SK-N-SH (cell line): ENCODE results near the gene ENPP7. TPM values are rescaled to one million over a fixed set of nuclear protein-coding genes. Genes with fewer than 3 reads are reported as not detected.

Experiments
- CTCF ChIA-PET: fragments of 300-600, 350-600 bp; formaldehyde crosslinking; extraction: SDS; loops from one replicate; lab custom pipeline; 2021; lab: Yijun Ruan, JAX
- POLR2A ChIA-PET: fragments of 350-600 bp; sonication (Branson Sonifier 250); formaldehyde crosslinking; extraction: SDS; loops from one replicate; lab custom pipeline; 2020; ENCODE audit warnings: antibody characterized with exemption, inconsistent platforms; lab: Yijun Ruan, JAX
- DNase-seq: peaks from one replicate; pipeline ENCODE4 v3.0.0; 2012
- H2AFZ ChIP-seq: fragments of 200-600 bp; sonication (generic); 2 replicates; pipeline ENCODE4 v1.8.1; 2016; ENCODE audit warnings: antibody characterized with exemption, mild to moderate bottlenecking, low read depth
- H3F3A ChIP-seq: fragments of 200-600 bp; sonication (generic); replicated peaks from 2 replicates; pipeline ENCODE3; 2016; ENCODE audit warnings: antibody characterized with exemption, mild to moderate bottlenecking; ENCODE audit not compliant: insufficient read depth
- H3K27ac ChIP-seq, 2 experiments: fragments of 200-500 bp in 1 of 2; fragments of 200-600 bp in 1 of 2; sonication (Bioruptor generic) in 1 of 2; sonication (generic), shearing (Covaris generic) in 1 of 2; 2 replicates each; pipeline versions ENCODE4 v1.5.1 to v1.6.1; 2014 to 2016; ENCODE audit warnings: low read depth in 2 of 2, inconsistent platforms in 1 of 2, low read length in 1 of 2, mild to moderate bottlenecking in 1 of 2, mixed read lengths in 1 of 2
- H3K27me3 ChIP-seq: fragments of 200-600 bp; sonication (generic), shearing (Covaris generic); 2 replicates; pipeline ENCODE4 v1.6.1; 2016; ENCODE audit warnings: mixed run types; ENCODE audit not compliant: insufficient read depth
- H3K36me3 ChIP-seq, 2 experiments: fragments of 200-500 bp in 1 of 2; fragments of 200-600 bp in 1 of 2; sonication (Bioruptor generic) in 1 of 2; sonication (generic) in 1 of 2; replicated peaks in 1 of 2; 2 replicates each; pipeline versions ENCODE3 to v1.5.1; 2014 to 2016; ENCODE audit warnings: low read length in 1 of 2, mild to moderate bottlenecking in 1 of 2; ENCODE audit not compliant: insufficient read depth in 2 of 2, control insufficient read depth in 1 of 2
- H3K4me1 ChIP-seq, 2 experiments: fragments of 200-500 bp in 1 of 2; fragments of 200-600 bp in 1 of 2; sonication (Bioruptor generic) in 1 of 2; sonication (generic), shearing (Covaris generic) in 1 of 2; 2 replicates each; pipeline versions ENCODE4 v1.5.1 to v1.6.1; 2014 to 2016; ENCODE audit warnings: low read depth in 1 of 2, low read length in 1 of 2, mixed run types in 1 of 2; ENCODE audit not compliant: insufficient read depth in 2 of 2, control insufficient read depth in 1 of 2
- H3K4me2 ChIP-seq: fragments of 200-600 bp; sonication (generic), shearing (Covaris generic); 2 replicates; pipeline ENCODE4 v1.6.1; 2017; ENCODE audit warnings: mixed run types
- H3K4me3 ChIP-seq, 2 experiments: fragments of 200-500 bp in 1 of 2; fragments of 200-600 bp in 1 of 2; sonication (Bioruptor generic) in 1 of 2; sonication (generic), shearing (Covaris generic) in 1 of 2; 2 replicates each; pipeline versions ENCODE4 v1.5.1 to v1.8.1; 2014 to 2016; ENCODE audit warnings: low read depth in 2 of 2, inconsistent platforms in 1 of 2, low read length in 1 of 2, mild to moderate bottlenecking in 1 of 2, mixed read lengths in 1 of 2, moderate library complexity in 1 of 2
- H3K79me2 ChIP-seq: fragments of 200-600 bp; sonication (generic); 2 replicates; pipeline ENCODE4 v1.8.1; 2017; ENCODE audit warnings: mild to moderate bottlenecking; ENCODE audit not compliant: insufficient read depth
- H3K9ac ChIP-seq: fragments of 200-600 bp; sonication (generic); 2 replicates; pipeline ENCODE4 v1.6.1; 2017; ENCODE audit warnings: mixed run types
- H3K9me2 ChIP-seq: fragments of 200-600 bp; sonication (generic); 2 replicates; pipeline ENCODE4 v1.6.1; 2017; ENCODE audit warnings: mixed run types
- H3K9me3 ChIP-seq: fragments of 200-600 bp; sonication (generic); 2 replicates; pipeline ENCODE4 v1.6.1; 2017; ENCODE audit warnings: mixed run types, mild to moderate bottlenecking, moderate library complexity
- H4K20me1 ChIP-seq: fragments of 200-600 bp; sonication (generic); 2 replicates; pipeline ENCODE4 v1.6.1; 2017; ENCODE audit warnings: mild to moderate bottlenecking, mixed run types; ENCODE audit not compliant: insufficient read depth
- CHD2 ChIP-seq: fragments of 150-350 bp; IDR thresholded peaks from 2 replicates; pipeline ENCODE4 v1.6.1; 2018; ENCODE audit warnings: low read length; ENCODE audit not compliant: partially characterized antibody
- ELF1 ChIP-seq: IDR thresholded peaks from 2 replicates; pipeline ENCODE4 v1.4.0; 2012
- EZH2phosphoT487 ChIP-seq: fragments of 200-600 bp; sonication (generic); IDR thresholded peaks from 2 replicates; pipeline ENCODE4 v1.6.1; 2017; ENCODE audit warnings: low read depth, mixed run types, mild to moderate bottlenecking, antibody characterized with exemption, moderate library complexity, borderline replicate concordance
- FOXJ3 ChIP-seq: sonication (generic); formaldehyde crosslinking; IDR thresholded peaks from 2 replicates; pipeline ENCODE4 v1.5.1; 2020; ENCODE audit warnings: mild to moderate bottlenecking, missing genetic modification reagents
- FOXM1 ChIP-seq: IDR thresholded peaks from 2 replicates; pipeline ENCODE4 v1.4.0; 2012; ENCODE audit warnings: low read depth, mild to moderate bottlenecking
- JUND ChIP-seq: IDR thresholded peaks from 2 replicates; pipeline ENCODE4 v1.4.0; 2012
- MXI1 ChIP-seq: IDR thresholded peaks from 2 replicates; pipeline ENCODE4 v1.6.1; 2012; ENCODE audit warnings: mild to moderate bottlenecking, low read depth, low read length, improper control_type of control experiment
- NRF1 ChIP-seq: IDR thresholded peaks from 2 replicates; pipeline ENCODE4 v1.6.1; 2012; ENCODE audit warnings: low read depth, mild to moderate bottlenecking, low read length
- POLR2AphosphoS5 ChIP-seq: IDR thresholded peaks from 2 replicates; pipeline ENCODE4 v1.6.1; 2012; ENCODE audit warnings: low read depth, low read length
- RAD21 ChIP-seq: IDR thresholded peaks from 2 replicates; pipeline ENCODE4 v1.6.1; 2012; ENCODE audit warnings: mild to moderate bottlenecking, low read length
- RCOR1 ChIP-seq: fragments of 150-350 bp; IDR thresholded peaks from 2 replicates; pipeline ENCODE4 v1.6.1; 2017; ENCODE audit warnings: antibody characterized with exemption, low read length
- SMC3 ChIP-seq: IDR thresholded peaks from 2 replicates; pipeline ENCODE4 v1.6.1; 2012; ENCODE audit warnings: low read depth, low read length, improper control_type of control experiment
- TAF1 ChIP-seq: IDR thresholded peaks from 2 replicates; pipeline ENCODE4 v1.6.1; 2012; ENCODE audit warnings: low read depth, mild to moderate bottlenecking, low read length, moderate library complexity, borderline replicate concordance
- TCF12 ChIP-seq: IDR thresholded peaks from 2 replicates; pipeline ENCODE4 v1.4.0; 2012
- WGBS: methylation state at CpG from one replicate; pipeline ENCODE4 v1.1.6; 2017; ENCODE audit warnings: low lambda C conversion rate; 5-methylcytosine and 5-hydroxymethylcytosine counted together
- polyA plus RNA-seq, 3 experiments: library from polyadenylated mRNA; depleted of rRNA; stranded (reverse); fragments of >200 nt; gene quantifications; 2 replicates each; pipeline ENCODE4 v1.2.3, GENCODE V29; 2012
- TF ChIP-seq, protein P1 (sequence below): IDR thresholded peaks from 2 replicates; pipeline ENCODE4 v1.6.1; 2012; ENCODE audit warnings: mild to moderate bottlenecking, low read depth, low read length, moderate library complexity
- TF ChIP-seq, protein P2 (sequence below): IDR thresholded peaks from 2 replicates; pipeline ENCODE4; 2012
- TF ChIP-seq, protein P3 (sequence below): fragments of 200-600 bp; sonication (generic); IDR thresholded peaks from 2 replicates; pipeline ENCODE4 v1.6.1; 2017; ENCODE audit warnings: antibody characterized with exemption, mild to moderate bottlenecking, moderate library complexity
- TF ChIP-seq, protein P4 (sequence below): fragments of 150-350 bp; IDR thresholded peaks from 2 replicates; pipeline ENCODE4 v1.6.1; 2016; ENCODE audit warnings: mild to moderate bottlenecking, low read depth, low read length
- TF ChIP-seq, protein P5 (sequence below): fragments of 150-350 bp; IDR thresholded peaks from 2 replicates; pipeline ENCODE4 v1.6.1; 2017; ENCODE audit warnings: antibody characterized with exemption, low read length, low read depth, borderline replicate concordance

Gene ENPP7
- polyA plus RNA-seq, 1 of the 3 experiments (the other 2 are of a cell fraction), result not detected

DNA sequence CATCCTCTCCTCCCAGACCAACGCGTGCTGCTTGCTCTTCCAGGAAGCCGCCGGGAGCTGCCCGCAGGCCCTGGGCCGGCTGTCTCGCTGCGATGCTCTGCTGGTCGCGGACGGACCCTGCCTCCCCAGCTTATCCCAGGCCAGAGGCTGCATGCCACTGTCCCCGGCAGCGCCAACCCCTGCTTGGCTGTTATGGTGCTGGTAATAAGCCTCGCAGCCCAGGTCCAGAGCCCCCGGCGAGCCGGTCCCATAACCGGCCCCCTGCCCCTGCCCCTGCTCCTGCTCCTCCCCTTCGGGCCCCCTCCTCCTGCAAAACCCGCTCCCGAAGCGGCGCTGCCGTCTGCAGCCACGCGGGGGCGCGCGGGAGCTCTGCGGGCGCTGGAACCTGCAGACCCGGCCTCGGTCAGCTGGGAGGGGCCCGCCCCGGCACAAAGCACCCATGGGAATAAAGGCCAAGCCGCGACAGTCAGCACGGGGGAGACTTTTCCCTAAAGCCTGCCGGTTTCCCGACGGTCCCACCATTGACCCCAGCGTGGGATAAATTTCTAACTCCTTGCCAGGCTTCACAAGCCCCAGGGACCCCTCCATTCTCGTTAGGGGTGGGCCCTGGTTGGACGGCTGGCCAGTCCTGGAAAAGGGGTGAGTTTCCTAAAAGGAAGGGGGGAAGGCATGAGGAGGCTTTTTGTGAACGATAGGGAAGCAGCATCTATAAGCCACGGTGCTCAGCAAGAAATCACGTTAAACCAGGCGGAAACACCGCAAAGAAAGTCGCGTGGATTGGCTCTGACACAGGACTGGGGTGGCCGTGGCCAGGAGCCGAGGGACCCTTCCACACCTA, 11.2 kb downstream of the ENPP7 start (continued):
- TF ChIP-seq, protein P1, sequence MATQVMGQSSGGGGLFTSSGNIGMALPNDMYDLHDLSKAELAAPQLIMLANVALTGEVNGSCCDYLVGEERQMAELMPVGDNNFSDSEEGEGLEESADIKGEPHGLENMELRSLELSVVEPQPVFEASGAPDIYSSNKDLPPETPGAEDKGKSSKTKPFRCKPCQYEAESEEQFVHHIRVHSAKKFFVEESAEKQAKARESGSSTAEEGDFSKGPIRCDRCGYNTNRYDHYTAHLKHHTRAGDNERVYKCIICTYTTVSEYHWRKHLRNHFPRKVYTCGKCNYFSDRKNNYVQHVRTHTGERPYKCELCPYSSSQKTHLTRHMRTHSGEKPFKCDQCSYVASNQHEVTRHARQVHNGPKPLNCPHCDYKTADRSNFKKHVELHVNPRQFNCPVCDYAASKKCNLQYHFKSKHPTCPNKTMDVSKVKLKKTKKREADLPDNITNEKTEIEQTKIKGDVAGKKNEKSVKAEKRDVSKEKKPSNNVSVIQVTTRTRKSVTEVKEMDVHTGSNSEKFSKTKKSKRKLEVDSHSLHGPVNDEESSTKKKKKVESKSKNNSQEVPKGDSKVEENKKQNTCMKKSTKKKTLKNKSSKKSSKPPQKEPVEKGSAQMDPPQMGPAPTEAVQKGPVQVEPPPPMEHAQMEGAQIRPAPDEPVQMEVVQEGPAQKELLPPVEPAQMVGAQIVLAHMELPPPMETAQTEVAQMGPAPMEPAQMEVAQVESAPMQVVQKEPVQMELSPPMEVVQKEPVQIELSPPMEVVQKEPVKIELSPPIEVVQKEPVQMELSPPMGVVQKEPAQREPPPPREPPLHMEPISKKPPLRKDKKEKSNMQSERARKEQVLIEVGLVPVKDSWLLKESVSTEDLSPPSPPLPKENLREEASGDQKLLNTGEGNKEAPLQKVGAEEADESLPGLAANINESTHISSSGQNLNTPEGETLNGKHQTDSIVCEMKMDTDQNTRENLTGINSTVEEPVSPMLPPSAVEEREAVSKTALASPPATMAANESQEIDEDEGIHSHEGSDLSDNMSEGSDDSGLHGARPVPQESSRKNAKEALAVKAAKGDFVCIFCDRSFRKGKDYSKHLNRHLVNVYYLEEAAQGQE, result no peak
- TF ChIP-seq FOXM1, result no peak
- TF ChIP-seq MXI1, result 0 out of 2 replicates have a peak, but pooled peaks have one; percentile 37
- TF ChIP-seq RAD21, result peak; percentile 75
- TF ChIP-seq SMC3, result peak; percentile 83

DNA sequence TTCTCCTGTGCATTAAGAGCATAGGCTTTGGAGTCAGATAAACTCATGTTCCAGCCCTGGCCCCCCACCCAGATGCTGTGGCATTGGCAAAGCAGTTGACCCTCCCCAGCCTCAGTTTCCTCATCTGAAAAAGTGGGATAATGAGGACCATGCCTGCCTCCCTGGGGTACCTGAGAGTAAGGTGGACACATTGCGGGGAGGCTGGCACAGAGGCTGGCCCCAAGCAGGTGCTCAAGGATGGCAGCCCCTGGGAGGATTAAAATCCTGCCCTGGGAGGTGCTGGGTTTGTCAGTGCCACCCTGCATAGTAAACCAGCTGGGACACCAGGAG, 11.8 kb downstream of the ENPP7 start:
- WGBS, result 50% methylated on average over 1 of the region's 1 CpG
- no peaks in the 10 kb centered on the region for H4K20me1 ChIP-seq
- H3K4me1 ChIP-seq, result peaks cover 0 to 12% of the 10 kb centered on the region in 2 experiments; a peak in 1 of 4 replicates
- TF ChIP-seq, protein P2, sequence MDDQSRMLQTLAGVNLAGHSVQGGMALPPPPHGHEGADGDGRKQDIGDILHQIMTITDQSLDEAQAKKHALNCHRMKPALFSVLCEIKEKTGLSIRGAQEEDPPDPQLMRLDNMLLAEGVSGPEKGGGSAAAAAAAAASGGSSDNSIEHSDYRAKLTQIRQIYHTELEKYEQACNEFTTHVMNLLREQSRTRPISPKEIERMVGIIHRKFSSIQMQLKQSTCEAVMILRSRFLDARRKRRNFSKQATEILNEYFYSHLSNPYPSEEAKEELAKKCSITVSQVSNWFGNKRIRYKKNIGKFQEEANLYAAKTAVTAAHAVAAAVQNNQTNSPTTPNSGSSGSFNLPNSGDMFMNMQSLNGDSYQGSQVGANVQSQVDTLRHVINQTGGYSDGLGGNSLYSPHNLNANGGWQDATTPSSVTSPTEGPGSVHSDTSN, result no peak
- TF ChIP-seq, protein P3, sequence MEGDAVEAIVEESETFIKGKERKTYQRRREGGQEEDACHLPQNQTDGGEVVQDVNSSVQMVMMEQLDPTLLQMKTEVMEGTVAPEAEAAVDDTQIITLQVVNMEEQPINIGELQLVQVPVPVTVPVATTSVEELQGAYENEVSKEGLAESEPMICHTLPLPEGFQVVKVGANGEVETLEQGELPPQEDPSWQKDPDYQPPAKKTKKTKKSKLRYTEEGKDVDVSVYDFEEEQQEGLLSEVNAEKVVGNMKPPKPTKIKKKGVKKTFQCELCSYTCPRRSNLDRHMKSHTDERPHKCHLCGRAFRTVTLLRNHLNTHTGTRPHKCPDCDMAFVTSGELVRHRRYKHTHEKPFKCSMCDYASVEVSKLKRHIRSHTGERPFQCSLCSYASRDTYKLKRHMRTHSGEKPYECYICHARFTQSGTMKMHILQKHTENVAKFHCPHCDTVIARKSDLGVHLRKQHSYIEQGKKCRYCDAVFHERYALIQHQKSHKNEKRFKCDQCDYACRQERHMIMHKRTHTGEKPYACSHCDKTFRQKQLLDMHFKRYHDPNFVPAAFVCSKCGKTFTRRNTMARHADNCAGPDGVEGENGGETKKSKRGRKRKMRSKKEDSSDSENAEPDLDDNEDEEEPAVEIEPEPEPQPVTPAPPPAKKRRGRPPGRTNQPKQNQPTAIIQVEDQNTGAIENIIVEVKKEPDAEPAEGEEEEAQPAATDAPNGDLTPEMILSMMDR, result no peak
- TF ChIP-seq RCOR1 (no peak), TCF12 (no peak), JUND (no peak), EZH2phosphoT487 (no peak), FOXJ3 (no peak), POLR2AphosphoS5 (no peak), CHD2 (no peak), NRF1 (no peak), FOXM1 (no peak), ELF1 (no peak), TAF1 (no peak), RAD21 (no peak)
- TF ChIP-seq, protein P4, sequence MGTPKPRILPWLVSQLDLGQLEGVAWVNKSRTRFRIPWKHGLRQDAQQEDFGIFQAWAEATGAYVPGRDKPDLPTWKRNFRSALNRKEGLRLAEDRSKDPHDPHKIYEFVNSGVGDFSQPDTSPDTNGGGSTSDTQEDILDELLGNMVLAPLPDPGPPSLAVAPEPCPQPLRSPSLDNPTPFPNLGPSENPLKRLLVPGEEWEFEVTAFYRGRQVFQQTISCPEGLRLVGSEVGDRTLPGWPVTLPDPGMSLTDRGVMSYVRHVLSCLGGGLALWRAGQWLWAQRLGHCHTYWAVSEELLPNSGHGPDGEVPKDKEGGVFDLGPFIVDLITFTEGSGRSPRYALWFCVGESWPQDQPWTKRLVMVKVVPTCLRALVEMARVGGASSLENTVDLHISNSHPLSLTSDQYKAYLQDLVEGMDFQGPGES, result no peak
- TF ChIP-seq, protein P5, sequence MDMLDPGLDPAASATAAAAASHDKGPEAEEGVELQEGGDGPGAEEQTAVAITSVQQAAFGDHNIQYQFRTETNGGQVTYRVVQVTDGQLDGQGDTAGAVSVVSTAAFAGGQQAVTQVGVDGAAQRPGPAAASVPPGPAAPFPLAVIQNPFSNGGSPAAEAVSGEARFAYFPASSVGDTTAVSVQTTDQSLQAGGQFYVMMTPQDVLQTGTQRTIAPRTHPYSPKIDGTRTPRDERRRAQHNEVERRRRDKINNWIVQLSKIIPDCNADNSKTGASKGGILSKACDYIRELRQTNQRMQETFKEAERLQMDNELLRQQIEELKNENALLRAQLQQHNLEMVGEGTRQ, result no peak
- DNase-seq, result no peak
- no peaks in the 10 kb centered on the region for H3K79me2 ChIP-seq
- peaks cover 47% of the 10 kb centered on the region for H3K27me3 ChIP-seq
- no peaks in the 10 kb centered on the region for H3K9me2 ChIP-seq
- no peaks in the 10 kb centered on the region for H3K9me3 ChIP-seq
- H3K4me2 ChIP-seq, result no peak overlapping the region
- H3F3A ChIP-seq, result peaks cover 3% of the 10 kb centered on the region
- H3K27ac ChIP-seq, result no peak overlapping the region
- no peak overlapping the region for H3K4me3 ChIP-seq
- no peaks in the 10 kb centered on the region for H3K36me3 ChIP-seq
- CTCF ChIA-PET, result interaction anchor here (0.6 to 10.7 kb wide), 46 partner anchors 10 to 1589 kb away, joined by 3 to 216 read pairs (median 8); partner anchors contain the start of genes CBX2, CBX4, CBX8 and ENPP7
- POLR2A ChIA-PET, result interaction anchor here (1.4 to 1.8 kb wide), 3 partner anchors 36 to 69 kb away, joined by 4 to 9 read pairs (median 8); partner anchors contain the start of gene CBX2
- H2AFZ ChIP-seq, result no peak overlapping the region
- no peak overlapping the region for H3K9ac ChIP-seq
